H9 (cell line): ENCODE results near the gene CSF2. TPM values are rescaled to one million over a fixed set of nuclear protein-coding genes. Genes with fewer than 3 reads are reported as not detected.

Source experiments
- DNase-seq: peaks from one replicate; pipeline ENCODE4 v3.0.0-alpha.2; 2017
- H2AFZ ChIP-seq: one replicate; pipeline ENCODE4 v1.6.1; 2013; ENCODE audit warnings: mild to moderate bottlenecking, low read length, control low read depth, moderate library complexity
- H2AK5ac ChIP-seq: 2 replicates; pipeline ENCODE4 v1.6.1; 2013; ENCODE audit warnings: low read length, control low read depth, mixed read lengths; ENCODE audit not compliant: insufficient read length
- H2BK120ac ChIP-seq: one replicate; pipeline ENCODE4 v1.6.1; 2013; ENCODE audit warnings: low read depth, mild to moderate bottlenecking, low read length, control low read depth, inconsistent platforms; ENCODE audit not compliant: poor library complexity, severe bottlenecking
- H2BK12ac ChIP-seq: 2 replicates; pipeline ENCODE4 v1.6.1; 2013; ENCODE audit warnings: low read length, control low read depth, mixed read lengths, low read depth; ENCODE audit not compliant: insufficient read length
- H2BK15ac ChIP-seq: 2 replicates; pipeline ENCODE4 v1.6.1; 2013; ENCODE audit warnings: low read depth, low read length, control low read depth
- H2BK20ac ChIP-seq: one replicate; pipeline ENCODE4 v1.6.1; 2013; ENCODE audit warnings: low read depth, mild to moderate bottlenecking, low read length, control low read depth, inconsistent platforms; ENCODE audit not compliant: poor library complexity, severe bottlenecking
- H2BK5ac ChIP-seq: 2 replicates; pipeline ENCODE4 v1.6.1; 2013; ENCODE audit warnings: low read length, control low read depth, mixed read lengths; ENCODE audit not compliant: insufficient read length
- H3K14ac ChIP-seq: 2 replicates; pipeline ENCODE4 v1.6.1; 2013; ENCODE audit warnings: low read length, control low read depth; ENCODE audit not compliant: insufficient read depth
- H3K18ac ChIP-seq: 2 replicates; pipeline ENCODE4 v1.6.1; 2013; ENCODE audit warnings: low read depth, mild to moderate bottlenecking, mixed read lengths, low read length, control low read depth; ENCODE audit not compliant: insufficient read length
- H3K23ac ChIP-seq: 2 replicates; pipeline ENCODE4 v1.6.1; 2013; ENCODE audit warnings: low read length, control low read depth, mixed read lengths, low read depth; ENCODE audit not compliant: insufficient read length
- H3K23me2 ChIP-seq: 2 replicates; pipeline ENCODE4 v1.6.1; 2013; ENCODE audit warnings: low read depth, mild to moderate bottlenecking, mixed read lengths, low read length, control low read depth; ENCODE audit not compliant: insufficient read length, poor library complexity, severe bottlenecking
- H3K27ac ChIP-seq: 2 replicates; pipeline ENCODE4 v1.5.1; 2013; ENCODE audit warnings: low read length, control low read depth, mixed read lengths, low read depth; ENCODE audit not compliant: insufficient read length
- H3K27me3 ChIP-seq: 2 replicates; pipeline ENCODE4 v1.6.1; 2013; ENCODE audit warnings: low read length, control low read depth, inconsistent platforms; ENCODE audit not compliant: insufficient read depth
- H3K4ac ChIP-seq: 2 replicates; pipeline ENCODE4 v1.6.1; 2013; ENCODE audit warnings: low read depth, mild to moderate bottlenecking, control low read depth, inconsistent platforms, low read length, moderate library complexity
- H3K4me1 ChIP-seq: 2 replicates; pipeline ENCODE4 v1.6.1; 2013; ENCODE audit warnings: low read length, control low read depth, inconsistent platforms; ENCODE audit not compliant: insufficient read depth
- H3K4me2 ChIP-seq: 2 replicates; pipeline ENCODE4 v1.6.1; 2013; ENCODE audit warnings: low read length, control low read depth, mixed read lengths; ENCODE audit not compliant: insufficient read length, insufficient read depth
- H3K56ac ChIP-seq: 2 replicates; pipeline ENCODE4 v1.6.1; 2013; ENCODE audit warnings: low read depth, mild to moderate bottlenecking, mixed read lengths, low read length, control low read depth; ENCODE audit not compliant: insufficient read length
- H3K79me1 ChIP-seq: 2 replicates; pipeline ENCODE4 v1.6.1; 2013; ENCODE audit warnings: low read depth, mild to moderate bottlenecking, moderate library complexity, low read length, control low read depth, inconsistent platforms; ENCODE audit not compliant: insufficient read depth, poor library complexity, severe bottlenecking
- H3K79me2 ChIP-seq: 2 replicates; pipeline ENCODE4 v1.6.1; 2013; ENCODE audit warnings: low read length, control low read depth, inconsistent platforms; ENCODE audit not compliant: insufficient read depth
- H3K9ac ChIP-seq: 2 replicates; pipeline ENCODE4 v1.6.1; 2013; ENCODE audit warnings: low read length, control low read depth, mixed read lengths; ENCODE audit not compliant: insufficient read length; ENCODE audit errors: extremely low read depth
- H3K9me3 ChIP-seq: one replicate; pipeline ENCODE4 v1.6.1; 2013; ENCODE audit warnings: low read depth, low read length, inconsistent platforms; ENCODE audit not compliant: control insufficient read depth
- H3T11ph ChIP-seq: one replicate; pipeline ENCODE4 v1.6.1; 2013; ENCODE audit warnings: mild to moderate bottlenecking, low read length, control low read depth, inconsistent platforms
- H4K20me1 ChIP-seq: one replicate; pipeline ENCODE4 v1.6.1; 2013; ENCODE audit not compliant: control insufficient read depth, insufficient read length, insufficient read depth
- H4K5ac ChIP-seq: 2 replicates; pipeline ENCODE4 v1.6.1; 2013; ENCODE audit warnings: low read depth, mild to moderate bottlenecking, mixed read lengths, low read length, control low read depth; ENCODE audit not compliant: insufficient read length
- H4K8ac ChIP-seq: replicated peaks from 2 replicates; pipeline ENCODE4 v1.6.1; 2013; ENCODE audit warnings: low read length, control low read depth, mixed read lengths, low read depth; ENCODE audit not compliant: insufficient read length
- H4K91ac ChIP-seq: 2 replicates; pipeline ENCODE4 v1.6.1; 2013; ENCODE audit warnings: low read depth, mild to moderate bottlenecking, moderate library complexity, mixed read lengths, low read length, control low read depth; ENCODE audit not compliant: insufficient read length
- H3K27ac Mint-ChIP-seq, 3 experiments: 2 replicates in 2 of 3; 3 replicates in 1 of 3; pipeline ENCODE4 v1.8.0; 2020 to 2021; ENCODE audit warnings: mixed read lengths in 3 of 3, mild to moderate bottlenecking in 1 of 3, moderate library complexity in 1 of 3
- H3K27me3 Mint-ChIP-seq: 2 replicates; pipeline ENCODE4 v1.8.0; 2021; ENCODE audit warnings: low read depth, mild to moderate bottlenecking, moderate library complexity, mixed read lengths
- H3K36me3 Mint-ChIP-seq, 3 experiments: 2 replicates in 2 of 3; 3 replicates in 1 of 3; pipeline ENCODE4 v1.8.0; 2020 to 2021; ENCODE audit warnings: low read depth in 3 of 3, mixed read lengths in 3 of 3; ENCODE audit not compliant: insufficient read depth in 1 of 3
- H3K4me1 Mint-ChIP-seq, 2 experiments: 2 replicates each; pipeline ENCODE4 v1.8.0; 2020; ENCODE audit warnings: mixed read lengths in 2 of 2
- H3K4me3 Mint-ChIP-seq, 2 experiments: 2 replicates in 1 of 2; 3 replicates in 1 of 2; pipeline ENCODE4 v1.8.0; 2020 to 2021; ENCODE audit warnings: mild to moderate bottlenecking in 2 of 2, mixed read lengths in 2 of 2, moderate library complexity in 1 of 2
- H3K9me3 Mint-ChIP-seq, 2 experiments: 2 replicates in 1 of 2; 3 replicates in 1 of 2; pipeline ENCODE4 v1.8.0; 2020; ENCODE audit warnings: mild to moderate bottlenecking in 2 of 2, mixed read lengths in 2 of 2, moderate library complexity in 1 of 2
- CTCF ChIP-seq: fragments of 200-600 bp; sonication (generic); conservative IDR thresholded peaks from 3 replicates; pipeline ENCODE4 v1.8.0; 2021; ENCODE audit warnings: antibody characterized with exemption, mild to moderate bottlenecking
- WGBS: extraction: QIAGEN DNeasy Blood & Tissue Kit; methylation state at CpG from one replicate; pipeline ENCODE4 v1.1.7; 2013; ENCODE audit warnings: missing lambda C conversion rate, low lambda C conversion rate, mixed read lengths; ENCODE audit not compliant: insufficient read length; ENCODE audit errors: extremely low coverage; 5-methylcytosine and 5-hydroxymethylcytosine counted together
- total RNA-seq: library from RNA; stranded (reverse); gene quantifications from 2 replicates; pipeline ENCODE4 v1.2.1, GENCODE V29; 2021

Gene CSF2
- total RNA-seq, 1 experiment from 2014 or later, result not detected

GRCh38 chr5:132087661-132088060, 14.1 kb downstream of the CSF2 start:
- Mint-ChIP-seq H3K4me1 (no peaks in the 10 kb centered on the region), H3K27ac (no peak overlapping the region), H3K9me3 (no peaks in the 10 kb centered on the region; a peak in 1 of 5 replicates), H3K27me3 (peaks cover 3% of the 10 kb centered on the region; the same call in 1 of the 2 replicates), H3K36me3 (no peaks in the 10 kb centered on the region), H3K4me3 (no peak overlapping the region)
- no peak overlapping the region for H3K18ac ChIP-seq
- H3K23ac ChIP-seq, result no peak overlapping the region
- H3K23me2 ChIP-seq, result no peaks in the 10 kb centered on the region
- H3K4me1 ChIP-seq, result no peaks in the 10 kb centered on the region
- H3T11ph ChIP-seq, result no peak overlapping the region
- H3K27me3 ChIP-seq, result no peaks in the 10 kb centered on the region
- H2BK120ac ChIP-seq, result no peak overlapping the region
- no peak overlapping the region for H4K91ac ChIP-seq
- H3K14ac ChIP-seq, result no peak overlapping the region
- H2BK12ac ChIP-seq, result no peak overlapping the region
- H3K9ac ChIP-seq, result no peak overlapping the region
- H3K9me3 ChIP-seq, result no peaks in the 10 kb centered on the region
- no peak overlapping the region for H2AFZ ChIP-seq
- no peak for TF ChIP-seq CTCF
- H3K79me1 ChIP-seq, result no peaks in the 10 kb centered on the region
- no peak overlapping the region for H2BK15ac ChIP-seq
- no peak overlapping the region for H3K4me2 ChIP-seq
- no peak overlapping the region for H4K8ac ChIP-seq
- no peak overlapping the region for H4K5ac ChIP-seq
- H2AK5ac ChIP-seq, result no peak overlapping the region
- H2BK5ac ChIP-seq, result no peak overlapping the region
- WGBS, result no CpG with 5 or more reads among the region's 8 CpGs
- no peak overlapping the region for H2BK20ac ChIP-seq
- no peaks in the 10 kb centered on the region for H4K20me1 ChIP-seq
- H3K79me2 ChIP-seq, result no peaks in the 10 kb centered on the region
- no peak for DNase-seq
- H3K56ac ChIP-seq, result no peak overlapping the region
- H3K4ac ChIP-seq, result no peak overlapping the region
- H3K27ac ChIP-seq, result no peak overlapping the region
